GM12878 (cell line): Measurements from ENCODE around the gene ELOF1. TPM values are rescaled to one million over a fixed set of nuclear protein-coding genes. Genes with fewer than 3 reads are reported as not detected.

Experiments
- ATAC-seq: fragments of 200-7000 bp; cut with Tn5 transposase; 3 replicates; pipeline ENCODE4 v1.9.1; 2020; ENCODE audit warnings: mild to moderate bottlenecking, moderate library complexity
- BruUV-seq: library from RNA; stranded (reverse); fragments of 400-500 nt; replicated peaks from 2 replicates; lab custom pipeline; 2021; lab: Mats Ljungman, UMichigan
- CTCF ChIA-PET: fragments of 300-600 bp; sonication (Branson Sonifier 250); formaldehyde crosslinking; extraction: SDS; loops from one replicate; lab custom pipeline; 2021; ENCODE audit warnings: inconsistent platforms; lab: Yijun Ruan, JAX
- POLR2A ChIA-PET: fragments of 350-600 bp; formaldehyde crosslinking; extraction: SDS; loops from one replicate; lab custom pipeline; 2021; ENCODE audit warnings: inconsistent platforms; lab: Charles Lee
- RAD21 ChIA-PET: fragments of 300-600 bp; sonication (Branson Sonifier 250); formaldehyde crosslinking; loops from one replicate; lab custom pipeline; 2023; ENCODE audit warnings: antibody characterized with exemption; ENCODE audit not compliant: unreplicated experiment; lab: Charles Lee
- SMC1A ChIA-PET: fragments of 300-600 bp; sonication (Branson Sonifier 250); formaldehyde crosslinking; loops from one replicate; lab custom pipeline; 2023; ENCODE audit not compliant: unreplicated experiment, uncharacterized antibody; lab: Charles Lee
- DNase-seq: peaks from one replicate; pipeline ENCODE4 v3.0.0-alpha.2; 2011; ENCODE audit warnings: low read depth, low spot score
- FAIRE-seq: peaks from 3 replicates; lab custom pipeline; 2011; peaks lifted over from hg19 to GRCh38; lab: Jason Lieb, UNC
- H2AFZ ChIP-seq: 2 replicates; pipeline ENCODE4 v1.6.0; 2011; ENCODE audit warnings: low read depth, low read length, control low read depth; ENCODE audit not compliant: control insufficient read depth
- H3K27ac ChIP-seq: 2 replicates; pipeline ENCODE4 v1.5.1; 2011; ENCODE audit warnings: control low read depth; ENCODE audit not compliant: control insufficient read depth, insufficient read depth
- H3K27me3 ChIP-seq, 2 experiments: replicated peaks in 1 of 2; 2 replicates each; pipeline versions ENCODE4 v1.6.0 to v1.6.1; 2011; ENCODE audit warnings: low read length in 1 of 2; ENCODE audit not compliant: control insufficient read depth in 2 of 2, insufficient read depth in 2 of 2
- H3K36me3 ChIP-seq, 2 experiments: 2 replicates each; pipeline ENCODE4 v1.5.1; 2011; ENCODE audit warnings: low read length in 1 of 2; ENCODE audit not compliant: control insufficient read depth in 2 of 2, insufficient read depth in 2 of 2
- H3K4me1 ChIP-seq: 2 replicates; pipeline ENCODE4 v1.6.1; 2011; ENCODE audit warnings: mild to moderate bottlenecking, low read length, moderate library complexity, mixed read lengths; ENCODE audit not compliant: control insufficient read depth, insufficient read depth
- H3K4me2 ChIP-seq: 2 replicates; pipeline ENCODE4 v1.6.0; 2011; ENCODE audit warnings: control low read depth; ENCODE audit not compliant: control insufficient read depth, insufficient read depth
- H3K4me3 ChIP-seq: fragments of 200-600 bp; sonication (generic); 2 replicates; pipeline ENCODE4 v1.5.1; 2016
- H3K79me2 ChIP-seq: 2 replicates; pipeline ENCODE4 v1.6.0; 2011; ENCODE audit warnings: low read length; ENCODE audit not compliant: control insufficient read depth, insufficient read depth
- H3K9ac ChIP-seq: 2 replicates; pipeline ENCODE4 v1.8.0; 2011; ENCODE audit warnings: low read length, control low read depth, mixed read lengths; ENCODE audit not compliant: control insufficient read depth, insufficient read depth
- H3K9me3 ChIP-seq: replicated peaks from 3 replicates; pipeline ENCODE4 v1.5.1; 2011; ENCODE audit warnings: mild to moderate bottlenecking, low read length; ENCODE audit not compliant: control insufficient read depth, insufficient read depth
- H4K20me1 ChIP-seq: 2 replicates; pipeline ENCODE4 v1.6.0; 2011; ENCODE audit not compliant: control insufficient read depth, insufficient read depth
- BMI1 ChIP-seq: fragments of 450-650 bp; IDR thresholded peaks from 2 replicates; pipeline ENCODE4 v1.6.1; 2016; ENCODE audit warnings: mild to moderate bottlenecking, moderate library complexity, borderline replicate concordance
- CEBPB ChIP-seq, 2 experiments: fragments of 150-350 bp in 1 of 2; IDR thresholded peaks; 2 replicates each; pipeline ENCODE4 v1.6.1; 2012 to 2014; ENCODE audit warnings: low read depth in 2 of 2, low read length in 2 of 2, borderline replicate concordance in 1 of 2, inconsistent platforms in 1 of 2
- CUX1 ChIP-seq: IDR thresholded peaks from 2 replicates; pipeline ENCODE4 v1.6.1; 2012; ENCODE audit warnings: improper control_type of control experiment, low read depth, low read length; ENCODE audit not compliant: insufficient replicate concordance
- DPF2 ChIP-seq: fragments of 450-650 bp; IDR thresholded peaks from 2 replicates; pipeline ENCODE4 v1.6.1; 2017; ENCODE audit warnings: mild to moderate bottlenecking
- FOXK2 ChIP-seq: fragments of 450-650 bp; IDR thresholded peaks from 2 replicates; pipeline ENCODE4 v1.6.1; 2017; ENCODE audit warnings: mild to moderate bottlenecking, moderate library complexity
- KLF5 ChIP-seq: fragments of 450-650 bp; IDR thresholded peaks from 2 replicates; pipeline ENCODE4 v1.6.1; 2014; ENCODE audit warnings: mild to moderate bottlenecking; ENCODE audit not compliant: partially characterized antibody
- NRF1 ChIP-seq: conservative IDR thresholded peaks from 2 replicates; pipeline ENCODE4 v1.6.1; 2011; ENCODE audit warnings: mild to moderate bottlenecking, low read depth, low read length, improper control_type of control experiment
- RB1 ChIP-seq: fragments of 450-650 bp; formaldehyde crosslinking; IDR thresholded peaks from 2 replicates; pipeline ENCODE4 v1.6.1; 2017; ENCODE audit warnings: mild to moderate bottlenecking, borderline replicate concordance
- REST ChIP-seq: IDR thresholded peaks from 2 replicates; pipeline ENCODE4 v1.6.1; 2012; ENCODE audit warnings: mild to moderate bottlenecking, low read depth, low read length
- RFX5 ChIP-seq: IDR thresholded peaks from 2 replicates; pipeline ENCODE4 v1.6.1; 2011; ENCODE audit warnings: low read depth, low read length, improper control_type of control experiment
- SIN3A ChIP-seq: IDR thresholded peaks from 2 replicates; pipeline ENCODE4 v1.6.1; 2012; ENCODE audit warnings: low read depth, low read length, improper control_type of control experiment
- SMC3 ChIP-seq: IDR thresholded peaks from 2 replicates; pipeline ENCODE4 v1.6.1; 2011; ENCODE audit warnings: low read length, improper control_type of control experiment, borderline replicate concordance
- SUZ12 ChIP-seq: fragments of 200-600 bp; sonication (generic); IDR thresholded peaks from one replicate; pipeline ENCODE4 v1.6.1; 2018; ENCODE audit warnings: antibody characterized with exemption, mild to moderate bottlenecking; ENCODE audit not compliant: unreplicated experiment
- TAF1 ChIP-seq: IDR thresholded peaks from 2 replicates; pipeline ENCODE4 v1.6.1; 2011; ENCODE audit warnings: mild to moderate bottlenecking, low read depth, low read length, borderline replicate concordance
- YBX1 ChIP-seq: fragments of 450-650 bp; IDR thresholded peaks from 2 replicates; pipeline ENCODE4 v1.6.1; 2016; ENCODE audit warnings: antibody characterized with exemption
- WGBS: methylation state at CpG from one replicate; pipeline ENCODE4 v1.1.6; 2016; ENCODE audit warnings: low lambda C conversion rate; ENCODE audit not compliant: insufficient replicate concordance, insufficient coverage; ENCODE audit errors: missing lambda C conversion rate; 5-methylcytosine and 5-hydroxymethylcytosine counted together
- in situ Hi-C: fragments of 300-500 bp; cut with MboI; formaldehyde crosslinking; loops from 9 replicates; pipeline ENCODE4 v1.14.3; 2018; ENCODE audit warnings: mixed read lengths
- intact Hi-C: fragments of 100-400 bp; cut with micrococcal nuclease; formaldehyde crosslinking; loops from one replicate; pipeline ENCODE4 v1.14.2; 2022; ENCODE audit not compliant: unreplicated experiment
- polyA plus RNA-seq, 11 experiments: library from polyadenylated mRNA; depleted of rRNA in 4 of 11; unstranded in 6 of 11; stranded (reverse) in 5 of 11; fragments of >200 nt; fragmentation: Nextera tagmentation in 4 of 11; fragmentation: Illumina TruSeq in 1 of 11; extraction: Ambion mirVana in 4 of 11; extraction: Trizol in 1 of 11; gene quantifications; 1 replicate in 1 of 11; 2 replicates in 10 of 11; pipeline versions ENCODE4 v1.2.1 to v1.2.3, GENCODE V29; 2011 to 2016; ENCODE audit warnings: inconsistent platforms in 2 of 11, missing spikeins in 2 of 11, low read depth in 1 of 11
- total RNA-seq, 4 experiments: library from RNA; depleted of rRNA in 3 of 4; stranded (reverse); fragments of >200 nt in 3 of 4; fragmentation: Illumina TruSeq in 1 of 4; extraction: Trizol in 1 of 4; gene quantifications; 2 replicates each; pipeline versions ENCODE4 v1.2.1 to v1.2.3, GENCODE V29; 2013 to 2021

Gene ELOF1
- total and polyA plus RNA-seq, 10 of the 15 experiments (the other 5 are each of a cell fraction or from before 2014, with no cell fraction given): 11.7 to 124 (median 92.9) TPM

- no peak for FAIRE-seq
- Histone ChIP-seq H3K9ac (no peak overlapping the region), H2AFZ (no peak overlapping the region), H3K27me3 (no peaks in the 10 kb centered on the region), H3K4me3 (no peak overlapping the region), H3K4me2 (no peak overlapping the region), H3K9me3 (no peaks in the 10 kb centered on the region), H4K20me1 (no peaks in the 10 kb centered on the region), H3K27ac (no peak overlapping the region), H3K36me3 (no peaks in the 10 kb centered on the region), H3K79me2 (no peaks in the 10 kb centered on the region; the same call in 1 of the 2 replicates), H3K4me1 (peaks cover 30% of the 10 kb centered on the region)
- in situ Hi-C loops (loop anchor here (25.0 kb wide), 1 partner anchor 1586 kb away; the partner anchor contains the start of genes IER2 and STX10), intact Hi-C loops (no loop called here)
- WGBS: 92% methylated on average over 15 of the region's 15 CpGs
- SMC1A ChIA-PET: interaction anchor here (0.7 to 2.4 kb wide), 3 partner anchors 9 to 16 kb away, joined by 3 to 8 read pairs (median 3); no protein-coding TSS in a partner anchor
- CTCF ChIA-PET: interaction anchor here (1.1 to 2.1 kb wide), 2 partner anchors 13 to 16 kb away, joined by 3 to 8 read pairs; no protein-coding TSS in a partner anchor
- DNase-seq: no peak
- ATAC-seq: no peak
- no TSS peak for BruUV-seq
- POLR2A ChIA-PET: interaction anchor here (0.5 to 1.0 kb wide), 7 partner anchors 9 to 663 kb away, joined by 3 to 5 read pairs (median 3); no protein-coding TSS in a partner anchor
- RAD21 ChIA-PET: interaction anchor here (0.6 to 1.0 kb wide), 4 partner anchors 9 to 344 kb away, joined by 3 to 5 read pairs (median 4); no protein-coding TSS in a partner anchor
- TF ChIP-seq FOXK2: no peak
- TF ChIP-seq RFX5: no peak
- TF ChIP-seq NRF1: no peak
- no peak for TF ChIP-seq BMI1
- no peak for TF ChIP-seq SMC3
- TF ChIP-seq YBX1: no peak
- TF ChIP-seq TAF1: no peak
- TF ChIP-seq CEBPB (IDR thresholded peaks at IDR 0.05; ENCODE audit: borderline replicate concordance in 1 of 2, low read depth in 2 of 2, low read length in 2 of 2): no peak
- no peak for TF ChIP-seq CUX1
- TF ChIP-seq RB1: no peak
- TF ChIP-seq SUZ12: no peak
- no peak for TF ChIP-seq DPF2
- TF ChIP-seq SIN3A: no peak
- TF ChIP-seq KLF5: no peak
- no peak for TF ChIP-seq REST
These were observed 17.2 kb upstream of the ELOF1 start for GRCh38 chr19:11576227-11576626.
